Measurements from ENCODE around the gene COPS8. TPM values are rescaled to one million over a fixed set of nuclear protein-coding genes. Genes with fewer than 3 reads are reported as not detected.

The COPS8 gene
- polyA plus RNA-seq, 5 donors: 63.7 to 91.0 (median 77.0) TPM

DNA sequence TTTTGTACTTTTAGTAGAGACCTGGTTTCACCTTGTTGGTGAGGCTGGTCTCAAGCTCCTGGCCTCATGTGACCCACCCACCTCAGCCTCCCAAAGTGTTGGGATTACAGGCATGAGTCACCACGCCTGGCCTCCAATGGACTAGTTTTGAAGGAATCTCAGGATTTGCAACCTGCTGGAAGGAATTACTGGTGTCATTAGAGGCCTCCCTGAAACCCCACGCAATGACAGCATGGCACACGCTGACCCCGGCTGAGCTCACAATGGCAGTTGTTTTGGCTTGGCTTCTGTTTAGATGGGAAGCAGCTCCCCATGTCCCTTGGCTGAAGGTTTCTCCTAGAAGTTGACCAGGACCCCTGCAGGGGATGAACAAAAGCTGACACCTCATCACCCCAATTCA, 23.1 kb upstream of the COPS8 start:
- no peak for DNase-seq

DNA sequence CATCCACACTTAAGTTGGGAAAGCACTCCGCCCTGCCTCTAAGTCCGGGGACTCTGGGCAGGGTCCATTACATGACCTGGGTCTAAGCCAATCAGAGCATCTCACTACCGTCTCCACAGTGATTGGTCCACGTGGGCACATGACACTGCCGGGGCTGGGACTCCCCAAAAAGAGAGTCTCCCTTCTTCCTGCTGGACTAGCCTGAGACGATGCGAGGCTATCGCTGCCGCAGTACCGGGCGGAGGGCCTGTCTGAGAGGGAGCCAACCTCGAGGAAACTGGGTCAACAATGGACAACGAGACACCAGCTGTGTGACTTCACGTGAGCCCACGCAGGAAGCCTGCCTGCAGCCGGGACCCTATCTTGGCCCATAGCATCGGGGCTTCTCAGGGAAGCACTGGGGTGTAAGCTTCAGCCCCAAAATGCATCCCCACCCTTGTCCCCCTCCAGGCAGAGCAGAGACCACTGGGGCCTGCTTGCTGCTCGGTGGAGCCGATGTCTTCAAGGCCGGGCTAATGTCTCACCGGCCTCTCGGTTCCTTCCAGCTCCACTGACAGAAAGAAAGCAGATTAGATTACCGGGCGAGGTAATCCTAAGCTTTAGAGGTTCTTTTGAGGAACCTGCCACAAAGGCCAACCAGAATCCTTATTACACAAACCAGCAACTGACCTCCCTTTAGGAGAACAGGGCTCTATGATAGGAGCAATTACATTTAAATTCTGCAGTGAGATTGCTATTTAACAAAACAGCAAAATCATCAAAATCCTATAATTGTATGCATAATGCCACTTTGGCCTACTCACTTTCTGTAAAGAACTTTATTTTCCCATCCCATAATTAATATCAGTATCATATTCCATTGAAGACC, 21.3 kb upstream of the COPS8 start:
- DNase-seq: no peak

DNA sequence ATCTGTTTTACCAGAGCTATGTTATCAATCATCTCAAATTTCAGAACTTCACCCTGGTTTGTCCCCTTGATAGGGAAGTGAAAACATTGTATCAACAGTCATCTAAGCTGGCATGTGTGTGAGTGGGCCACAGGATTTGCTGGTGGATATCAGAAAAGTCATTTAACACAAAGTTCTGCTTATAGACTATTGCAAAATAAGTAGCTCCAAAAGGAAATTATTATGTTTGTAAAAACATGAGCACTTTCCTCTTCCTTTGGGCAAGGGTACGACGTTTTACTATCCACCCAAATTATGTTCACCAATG, 20.7 kb upstream of the COPS8 start:
- DNase-seq: no peak

DNA sequence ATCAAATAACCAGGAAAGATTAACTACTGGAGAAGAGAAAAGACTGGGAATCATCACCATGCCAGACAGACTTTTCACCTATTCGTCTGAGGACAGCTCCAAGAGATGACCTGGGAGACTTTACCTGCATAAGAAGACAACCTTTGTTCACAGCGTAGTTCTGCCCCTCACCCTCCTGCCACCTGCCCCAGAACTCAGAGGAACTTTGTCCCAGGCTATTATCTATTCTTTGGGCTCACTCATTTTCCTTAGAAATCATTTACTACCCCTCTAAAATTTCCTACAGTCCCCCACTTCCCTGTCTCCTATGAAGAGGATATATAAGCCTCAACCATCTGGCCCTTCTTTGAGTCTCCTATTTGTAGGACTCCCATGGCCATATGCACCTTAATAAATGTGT, 19.3 kb upstream of the COPS8 start:
- DNase-seq: no peak

DNA sequence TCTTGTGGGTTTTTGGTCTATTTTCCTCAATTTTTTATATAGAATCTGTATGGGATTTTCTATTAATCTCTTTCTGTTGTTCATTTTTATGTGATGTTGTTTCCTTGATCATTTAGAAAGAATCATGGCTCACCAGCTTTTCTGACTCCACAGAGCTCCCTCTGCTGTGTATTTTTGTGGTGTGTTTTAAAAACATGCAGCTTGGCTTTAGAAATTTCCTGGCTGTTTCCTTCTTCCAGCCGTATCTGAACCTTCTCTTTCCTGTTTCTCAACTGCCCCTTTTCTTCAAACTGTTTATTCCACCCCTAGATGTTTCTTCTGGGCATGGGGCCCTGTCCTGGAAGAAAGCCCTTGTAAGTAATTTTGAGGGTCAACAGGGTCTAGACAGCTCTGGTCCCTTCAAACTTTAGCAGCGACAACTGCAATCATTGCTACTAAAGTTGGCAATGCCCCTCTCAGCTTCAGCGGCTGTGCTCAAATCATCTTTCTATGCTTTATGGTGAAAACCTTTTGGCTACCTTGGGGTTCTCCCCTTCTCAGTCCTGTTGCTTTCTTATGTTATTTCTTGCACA, 17.6 kb upstream of the COPS8 start:
- peak in 1 of 2 donors; percentile 36 for DNase-seq

DNA sequence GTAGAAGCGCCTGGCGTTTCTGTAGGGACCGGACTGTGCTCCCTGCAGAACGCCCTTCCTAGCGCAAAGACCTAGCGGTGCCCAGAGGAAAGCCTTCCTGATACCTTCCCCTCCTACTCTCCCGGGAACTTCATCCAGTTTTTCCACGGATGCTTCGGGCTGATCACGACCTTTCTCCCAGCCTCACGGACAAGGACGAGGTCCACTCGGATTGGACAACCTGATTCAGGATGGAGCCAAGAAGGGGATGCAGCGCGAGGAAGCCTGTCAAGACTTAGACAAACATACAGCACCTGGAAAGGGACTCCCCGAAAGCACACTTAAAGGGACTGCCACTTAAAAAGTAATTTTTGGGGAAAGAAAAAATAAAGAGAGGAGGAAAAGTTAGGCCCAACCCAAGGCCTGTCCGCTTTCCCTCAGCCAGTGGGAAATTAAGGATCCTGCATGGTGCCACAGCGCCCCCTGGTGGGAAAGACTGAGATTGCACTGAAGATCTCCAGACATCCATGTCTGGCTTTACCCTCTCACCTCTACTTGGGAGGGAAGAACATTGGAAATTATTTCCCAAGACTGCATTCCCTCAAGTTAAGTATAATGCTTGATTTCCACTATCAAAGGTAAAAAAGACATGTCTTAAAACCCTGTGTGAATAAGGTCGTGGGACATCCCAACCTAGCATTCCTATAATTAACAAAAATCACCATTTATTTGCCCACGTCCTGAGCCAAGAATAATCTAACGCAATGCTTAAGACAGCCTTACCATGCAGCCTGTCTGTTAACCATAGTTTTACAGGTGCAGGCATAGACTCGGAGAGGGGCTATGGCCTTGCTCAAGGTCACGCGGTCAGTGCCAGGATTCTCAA, 13.4 kb upstream of the COPS8 start:
- DNase-seq: peak in 1 of 2 donors; percentile 66

DNA sequence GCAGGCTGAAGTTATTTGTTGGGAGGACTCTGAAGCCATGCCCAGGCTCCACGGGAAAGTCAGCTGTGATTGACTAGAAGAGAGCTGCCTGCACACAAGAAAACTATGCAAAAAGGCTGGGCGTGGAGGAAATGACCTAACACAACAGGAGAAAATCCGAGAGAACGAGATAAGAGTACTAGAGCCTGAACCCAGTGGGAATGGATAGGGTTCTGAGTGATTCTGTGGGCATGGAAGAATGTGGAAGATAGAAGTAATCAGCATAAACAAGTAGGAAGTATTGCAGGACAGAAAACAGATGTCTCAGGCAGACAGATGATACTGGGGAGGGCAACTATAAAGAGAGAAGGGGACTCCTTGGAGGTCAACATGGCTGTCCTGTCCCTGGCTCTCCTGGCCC, 12.1 kb upstream of the COPS8 start:
- no peak for DNase-seq

DNA sequence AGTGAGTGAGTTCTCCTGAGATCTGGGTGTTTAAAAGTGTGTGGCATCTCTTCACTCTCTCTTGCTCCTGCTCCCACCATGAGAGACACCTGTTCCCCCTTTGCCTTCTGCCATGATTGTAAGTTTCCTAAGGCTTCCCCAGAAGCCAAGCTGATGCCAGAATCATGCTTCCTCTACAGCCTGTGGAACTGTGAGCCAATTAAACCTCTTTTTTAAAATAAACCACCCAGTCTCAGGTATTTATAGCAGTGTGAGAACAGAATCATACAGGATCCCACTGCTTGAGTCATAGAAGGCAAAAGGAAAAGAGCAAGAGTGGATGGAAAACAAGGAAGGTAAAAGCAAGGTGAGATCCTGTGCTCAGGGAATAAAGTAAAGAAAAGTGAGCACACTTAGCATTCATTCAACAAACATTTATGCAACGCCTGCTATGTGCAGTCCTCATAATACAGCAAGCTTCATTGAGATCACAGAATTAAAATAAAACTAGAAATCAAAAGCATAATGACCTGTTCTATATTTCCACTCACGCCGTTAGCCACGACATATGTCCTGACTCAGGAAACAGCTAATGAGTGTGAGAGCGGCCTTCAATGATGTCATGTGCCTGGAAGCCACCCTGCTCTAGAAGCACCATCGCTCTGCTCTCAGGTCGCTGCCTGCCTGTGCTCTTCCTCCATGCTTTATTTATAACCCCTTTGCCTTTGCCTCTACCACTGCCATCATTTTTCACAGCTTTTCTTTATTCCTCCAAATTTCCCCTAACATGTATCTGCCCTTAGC, 11.3 kb upstream of the COPS8 start:
- peak; percentile 72 to 74 for DNase-seq

DNA sequence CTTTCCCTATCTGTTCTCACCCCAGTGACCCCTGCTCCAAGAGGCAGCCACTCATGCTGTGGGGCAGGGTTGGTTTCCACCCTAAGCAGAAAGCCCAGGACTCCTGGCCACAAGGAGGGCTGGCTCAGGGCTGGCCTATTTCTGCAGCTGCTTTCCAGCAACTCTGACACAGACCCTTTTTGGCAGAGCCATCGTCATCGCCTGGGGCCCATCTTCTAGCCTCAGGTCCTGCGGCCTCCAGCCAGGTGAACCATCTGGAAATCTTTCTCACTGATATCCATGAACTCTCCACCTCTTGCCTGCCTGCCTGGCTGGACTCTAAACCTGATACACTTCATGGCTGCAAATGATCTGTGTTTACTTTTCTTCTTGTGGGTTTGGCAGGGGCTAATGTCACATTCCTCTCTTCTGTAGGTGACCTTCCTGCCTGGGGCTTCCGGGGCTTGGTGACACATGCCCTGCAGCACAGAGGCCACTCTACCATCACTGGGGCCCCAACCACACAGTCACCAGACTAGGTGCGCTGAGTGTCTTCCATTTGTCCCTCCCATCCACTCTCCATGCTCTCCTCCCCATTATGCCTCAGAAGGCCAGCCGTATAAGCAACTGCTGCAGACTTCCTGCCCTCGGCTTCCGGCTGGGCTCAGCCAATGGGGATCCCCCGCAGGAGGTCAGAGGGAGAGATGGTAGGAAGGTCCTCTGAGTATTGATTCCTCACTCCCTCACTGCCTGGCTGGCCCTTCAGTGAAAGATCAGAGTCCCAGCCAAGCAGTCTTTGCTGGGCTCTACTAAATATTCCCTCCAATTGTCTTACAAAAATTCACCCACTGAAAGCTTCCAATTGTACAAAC, 9.7 kb upstream of the COPS8 start:
- no peak for DNase-seq

DNA sequence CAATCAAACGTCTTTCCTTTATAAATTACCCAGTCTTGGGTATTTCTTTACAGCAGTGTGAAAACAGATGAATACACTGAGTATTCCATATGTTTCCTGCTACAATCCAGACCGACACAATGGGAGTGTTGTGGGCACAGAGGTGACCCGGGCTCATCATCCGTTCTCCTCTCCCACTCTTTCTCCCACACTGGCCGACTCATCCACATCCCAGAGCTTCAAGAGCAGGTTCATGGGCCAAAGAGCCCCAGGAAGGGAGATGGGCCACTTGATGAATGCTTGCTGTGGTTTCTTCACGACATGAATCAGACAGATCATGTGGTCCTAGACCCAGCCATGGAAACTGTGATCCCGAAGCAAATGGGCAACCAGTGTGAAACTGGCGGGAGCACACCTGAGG, 4.1 kb upstream of the COPS8 start:
- DNase-seq: no peak

DNA sequence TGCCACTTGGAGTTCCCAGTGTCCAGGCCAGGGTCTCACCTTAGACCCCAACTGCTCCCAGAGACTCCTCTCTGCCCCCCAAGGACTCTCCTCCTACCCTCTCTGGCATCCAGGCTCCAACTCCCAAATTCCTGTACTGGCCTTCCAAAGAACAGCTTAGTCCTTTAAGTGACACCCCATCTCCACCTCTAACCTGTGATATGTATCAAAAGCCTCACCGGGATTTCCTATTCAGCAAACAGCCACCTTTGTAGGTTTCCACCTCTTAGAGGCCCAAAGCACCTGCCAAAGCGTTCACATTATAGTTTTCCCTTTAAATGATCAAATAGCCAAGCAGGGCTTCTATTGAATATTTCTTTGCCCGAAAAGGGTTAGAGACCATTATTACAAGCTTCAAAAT, 2.7 kb upstream of the COPS8 start:
- no peak for DNase-seq

DNA sequence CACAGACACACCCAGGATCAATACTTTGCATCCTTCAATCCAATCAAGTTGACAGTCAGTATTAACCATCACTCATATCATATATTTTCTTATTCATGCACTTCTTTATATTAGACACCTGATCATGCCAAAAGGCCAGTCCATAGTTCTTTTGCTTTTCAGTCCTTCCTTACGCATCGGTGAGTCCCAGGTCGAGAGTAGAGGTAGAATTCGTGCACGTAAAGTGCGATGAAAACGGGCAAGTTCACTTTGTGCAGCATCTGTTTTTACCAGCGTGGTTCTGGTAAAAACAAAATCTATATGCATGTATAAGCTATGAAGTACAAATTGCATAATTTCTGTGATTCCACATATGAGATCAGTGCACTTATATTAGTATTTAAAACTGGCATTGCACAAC, 1.2 kb upstream of the COPS8 start:
- no peak for DNase-seq

DNA sequence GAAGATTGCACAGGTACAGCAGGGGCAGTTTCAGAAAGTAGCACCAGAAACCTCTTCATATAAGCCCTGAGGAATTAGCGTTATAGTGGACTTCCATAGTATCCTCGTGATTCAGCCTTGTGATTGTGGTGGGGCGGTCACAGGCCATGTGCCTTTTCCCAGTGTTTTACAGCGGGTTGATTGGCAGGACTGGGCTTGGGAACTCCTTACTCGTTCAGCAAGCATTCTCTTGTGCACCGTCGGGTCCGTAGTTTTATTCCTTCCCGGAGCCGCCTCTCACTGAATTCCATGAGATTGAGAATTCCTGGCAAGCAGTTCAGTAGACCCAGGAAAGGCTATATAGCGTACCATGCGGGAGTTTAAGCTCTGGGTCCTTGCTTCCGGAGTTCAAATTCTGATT, 5.2 kb downstream of the COPS8 start:
- DNase-seq: no peak

DNA sequence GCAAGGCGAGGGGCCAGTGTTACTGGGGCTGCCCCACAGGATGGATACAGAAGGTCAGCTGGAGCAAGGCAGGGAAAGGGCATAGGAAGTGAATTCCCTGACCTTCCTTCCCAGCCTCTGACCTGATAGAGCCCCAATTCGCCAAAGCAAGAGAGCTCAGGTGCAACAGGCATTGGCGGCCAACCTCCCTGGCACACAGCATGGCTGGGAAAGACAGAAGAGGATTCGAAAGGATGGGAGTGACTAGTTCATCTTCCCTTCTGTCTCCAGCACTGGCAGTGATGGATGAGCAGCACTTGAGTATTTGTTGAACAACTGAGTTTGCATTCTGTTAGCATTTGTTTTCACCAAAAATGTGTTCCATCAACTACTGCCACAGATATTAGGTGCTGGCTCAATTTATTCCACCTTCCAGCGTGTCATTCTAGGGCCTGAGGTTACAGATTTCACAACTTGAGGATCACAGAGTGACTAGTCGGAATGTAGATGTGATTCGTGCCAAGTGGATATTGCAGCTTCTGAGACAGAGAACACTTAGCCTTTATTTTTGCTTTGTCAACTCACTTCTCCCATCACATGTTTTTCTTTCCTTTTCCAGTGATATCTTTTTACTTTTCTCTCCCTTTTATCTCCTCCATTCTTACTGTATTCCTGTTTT, 6.2 kb downstream of the COPS8 start:
- no peak for DNase-seq

DNA sequence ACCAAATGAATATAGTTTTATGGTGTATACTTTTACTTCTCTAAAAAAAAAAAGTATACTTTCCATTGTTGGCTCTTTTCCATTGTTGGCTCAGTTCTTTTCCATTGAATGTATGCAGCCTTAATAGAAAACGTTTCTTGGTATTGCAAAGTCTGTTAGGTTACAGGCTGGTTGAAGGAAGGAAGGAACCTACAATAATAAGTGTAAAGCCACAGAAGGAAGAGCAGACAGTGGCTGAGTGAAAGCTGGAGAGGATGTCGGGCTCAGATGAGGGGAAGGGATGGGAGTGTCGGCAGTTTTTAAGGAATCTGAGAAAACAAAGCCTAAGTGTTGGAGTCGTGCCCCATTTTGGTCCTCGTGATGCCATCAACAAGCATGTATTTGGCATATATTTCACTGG, 6.8 kb downstream of the COPS8 start:
- no peak for DNase-seq

DNA sequence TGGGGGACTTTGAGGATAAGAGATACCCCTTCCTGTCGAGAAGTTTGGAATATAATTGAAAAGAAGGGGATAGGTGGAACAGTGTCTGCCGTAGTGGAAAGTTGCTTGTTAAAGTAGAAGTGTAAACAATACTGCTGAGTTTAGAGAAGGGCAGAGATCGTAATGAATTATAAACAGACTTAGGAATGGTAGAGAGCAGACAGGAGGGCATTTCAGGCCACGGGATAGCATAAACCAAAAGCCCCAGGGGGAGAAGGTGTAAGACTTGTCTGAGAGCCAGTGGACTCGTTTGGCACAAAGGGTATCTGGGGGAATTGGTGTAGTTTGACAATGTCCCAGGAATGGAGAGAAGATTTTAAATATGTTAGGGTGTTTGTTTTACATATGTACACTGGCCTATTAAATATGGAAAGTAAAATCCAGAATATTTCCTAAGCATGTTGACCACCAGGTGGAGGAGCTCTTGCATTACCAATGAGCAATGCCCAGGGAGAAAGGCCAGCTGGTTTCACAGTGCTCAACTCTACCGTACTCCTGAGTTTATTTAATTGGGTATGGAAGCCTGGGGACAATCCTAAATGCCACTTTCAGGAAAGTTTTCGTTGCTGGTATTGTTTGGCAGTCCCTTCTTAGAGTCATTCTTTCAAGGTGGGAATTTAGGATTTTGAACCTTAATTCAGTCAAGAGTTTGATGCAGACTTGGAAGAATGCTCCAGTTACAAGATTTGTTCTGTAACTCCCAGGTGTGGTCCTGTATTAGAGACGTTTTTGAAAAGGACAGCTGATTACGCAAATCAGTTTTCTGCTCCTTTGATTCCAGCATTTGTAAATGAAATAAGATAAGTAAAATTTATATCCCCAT, 7.5 kb downstream of the COPS8 start:
- peak; percentile 43 to 68 for DNase-seq

DNA sequence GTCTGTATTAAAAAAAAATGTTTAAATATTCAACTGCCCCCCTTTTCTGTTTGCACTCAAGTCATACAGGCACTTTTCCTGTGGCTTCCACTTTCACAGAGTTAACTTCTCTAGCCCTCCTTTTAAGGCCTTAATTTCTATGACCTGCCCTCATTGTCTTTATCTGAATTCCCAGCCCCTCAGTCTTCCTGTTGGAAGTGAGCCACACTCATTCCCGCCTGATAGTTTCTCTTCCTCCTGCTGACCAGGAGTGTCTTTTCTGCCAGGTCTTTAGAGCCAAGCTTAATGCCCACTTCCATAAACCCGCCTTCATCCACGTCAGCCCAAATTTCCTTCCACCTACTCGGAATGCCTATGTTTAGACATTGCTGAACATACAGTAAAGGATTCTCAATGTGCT, 10.5 kb downstream of the COPS8 start:
- DNase-seq: no peak

DNA sequence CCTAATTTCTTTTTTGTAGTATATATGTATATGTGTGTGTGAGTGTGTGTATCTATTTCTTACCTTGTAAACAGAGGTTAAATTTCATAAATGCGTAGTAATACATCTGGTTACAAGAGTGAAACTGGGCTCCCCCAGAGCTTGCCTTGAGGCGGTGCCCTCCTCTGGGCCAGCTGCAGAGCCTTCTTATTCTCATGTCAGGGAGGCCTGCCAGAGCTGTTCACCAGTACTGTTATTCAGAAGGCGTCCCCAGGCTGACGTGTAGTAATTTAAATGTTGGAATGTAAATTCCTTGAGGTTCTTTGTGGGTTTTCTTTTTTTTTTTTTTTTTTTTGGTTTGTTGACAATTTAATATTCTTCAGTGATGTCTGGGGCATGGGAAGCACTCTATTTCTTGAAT, 11.2 kb downstream of the COPS8 start:
- DNase-seq: no peak

DNA sequence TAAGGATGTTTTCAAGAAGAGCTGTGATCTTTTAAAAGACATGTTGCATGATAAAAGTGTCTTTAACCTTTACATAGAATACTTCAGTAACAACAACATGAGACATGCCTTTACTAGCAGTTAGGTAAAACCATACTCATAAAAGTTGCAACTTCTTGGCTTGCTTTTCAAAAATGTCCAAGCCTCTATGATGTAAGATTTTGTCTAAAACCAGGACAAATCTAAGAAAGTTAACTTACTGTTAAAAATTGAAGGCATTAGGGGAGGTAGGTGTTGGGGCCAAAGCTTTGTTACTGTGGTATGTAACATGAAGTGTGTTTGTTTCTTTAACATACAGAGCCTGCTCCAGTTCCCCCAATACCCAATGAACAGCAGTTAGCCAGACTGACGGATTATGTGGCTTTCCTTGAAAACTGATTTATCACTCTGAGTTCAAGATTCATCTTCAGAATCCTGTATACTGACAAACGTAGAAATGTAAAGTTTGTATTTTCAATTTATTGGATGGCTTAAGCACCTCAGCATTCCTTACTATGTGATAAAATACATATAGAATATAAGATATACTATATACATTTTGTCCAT, 11.7 kb downstream of the COPS8 start:
- no peak for DNase-seq
